ENCODE results near the gene TRIM45. TPM values are rescaled to one million over a fixed set of nuclear protein-coding genes. Genes with fewer than 3 reads are reported as not detected.
"Not testable (repeated sequence)": the region's sequence is repeated elsewhere in the genome, so short reads cannot be mapped to it uniquely, and the experiment has no call there.

Gene TRIM45
- total RNA-seq, 6 donors from 2014 or later: 0.30 to 7.3 (median 2.3) TPM

DNA sequence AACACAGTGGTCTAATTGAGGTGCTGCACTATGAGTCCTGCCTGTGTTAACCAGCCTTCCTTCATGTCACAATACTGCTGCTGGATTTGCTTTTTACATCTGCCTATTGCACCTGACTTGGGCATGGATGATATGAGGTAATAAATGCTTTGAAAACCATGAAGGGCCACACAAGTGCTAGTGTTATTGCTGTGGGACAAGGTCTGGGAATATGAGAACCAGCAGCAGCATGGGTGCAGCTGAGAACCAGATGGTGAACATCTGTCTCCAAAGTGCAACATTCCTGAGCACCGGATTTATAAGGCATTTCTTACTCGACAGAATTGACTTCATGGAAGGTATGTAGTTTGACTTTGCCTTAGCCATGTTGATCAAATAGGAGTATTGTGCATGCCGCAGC is 16.6 kb downstream of the TRIM45 start:
- TF ChIP-seq POLR2A (IDR thresholded peaks at IDR 0.05) (no peak), EP300 (IDR thresholded peaks at IDR 0.05) (no peak), POLR2AphosphoS5 (IDR thresholded peaks at IDR 0.05) (no peak)
- TF ChIP-seq, protein P1, sequence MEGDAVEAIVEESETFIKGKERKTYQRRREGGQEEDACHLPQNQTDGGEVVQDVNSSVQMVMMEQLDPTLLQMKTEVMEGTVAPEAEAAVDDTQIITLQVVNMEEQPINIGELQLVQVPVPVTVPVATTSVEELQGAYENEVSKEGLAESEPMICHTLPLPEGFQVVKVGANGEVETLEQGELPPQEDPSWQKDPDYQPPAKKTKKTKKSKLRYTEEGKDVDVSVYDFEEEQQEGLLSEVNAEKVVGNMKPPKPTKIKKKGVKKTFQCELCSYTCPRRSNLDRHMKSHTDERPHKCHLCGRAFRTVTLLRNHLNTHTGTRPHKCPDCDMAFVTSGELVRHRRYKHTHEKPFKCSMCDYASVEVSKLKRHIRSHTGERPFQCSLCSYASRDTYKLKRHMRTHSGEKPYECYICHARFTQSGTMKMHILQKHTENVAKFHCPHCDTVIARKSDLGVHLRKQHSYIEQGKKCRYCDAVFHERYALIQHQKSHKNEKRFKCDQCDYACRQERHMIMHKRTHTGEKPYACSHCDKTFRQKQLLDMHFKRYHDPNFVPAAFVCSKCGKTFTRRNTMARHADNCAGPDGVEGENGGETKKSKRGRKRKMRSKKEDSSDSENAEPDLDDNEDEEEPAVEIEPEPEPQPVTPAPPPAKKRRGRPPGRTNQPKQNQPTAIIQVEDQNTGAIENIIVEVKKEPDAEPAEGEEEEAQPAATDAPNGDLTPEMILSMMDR (IDR thresholded peaks at IDR 0.05): no peak
- Histone ChIP-seq H3K9me3 (no peaks in the 10 kb centered on the region), H3K27me3 (no peaks in the 10 kb centered on the region), H3K4me3 (no peak overlapping the region), H3K27ac (no peak overlapping the region), H3K4me1 (no peaks in the 10 kb centered on the region), H3K36me3 (peaks cover 0 to 16% (median 6%) of the 10 kb centered on the region in 4 donors)
- ATAC-seq (ENCODE audit: low FRiP score in 2 of 2): no peak
- DNase-seq: no peak
- 67 to 81% methylated on average over 1 to 3 of the region's 3 CpGs for WGBS, 2 donors

- H3K27me3 ChIP-seq; ATAC-seq (ENCODE audit: low FRiP score in 2 of 2): not testable (repeated sequence)
- WGBS, 2 donors: 95 to 98% methylated on average over 3 of the region's 3 CpGs
Observed at GRCh38 chr1:117101858-117102257, 19.7 kb downstream of the TRIM45 start.

GRCh38 chr1:117101334-117101733 is 20.2 kb downstream of the TRIM45 start:
- ATAC-seq (ENCODE audit: low FRiP score in 2 of 2) (no peak), DNase-seq (no peak)
- Histone ChIP-seq H3K4me1 (no peaks in the 10 kb centered on the region), H3K27ac (no peak overlapping the region), H3K27me3 (no peaks in the 10 kb centered on the region), H3K36me3 (peaks cover 0 to 38% (median 10%) of the 10 kb centered on the region in 4 donors), H3K9me3 (no peaks in the 10 kb centered on the region), H3K4me3 (no peak overlapping the region)
- TF ChIP-seq POLR2AphosphoS5 (IDR thresholded peaks at IDR 0.05): no peak
- WGBS, 2 donors: 95 to 97% methylated on average over 1 of the region's 1 CpG

More at GRCh38 chr1:117101858-117102257, 19.7 kb downstream of the TRIM45 start:
- DNase-seq, H3K9me3 ChIP-seq, H3K4me3 ChIP-seq, H3K4me1 ChIP-seq, H3K27ac ChIP-seq: not testable (repeated sequence)
- peaks cover 0 to 38% (median 10%) of the 10 kb centered on the region in 4 donors for H3K36me3 ChIP-seq

DNA sequence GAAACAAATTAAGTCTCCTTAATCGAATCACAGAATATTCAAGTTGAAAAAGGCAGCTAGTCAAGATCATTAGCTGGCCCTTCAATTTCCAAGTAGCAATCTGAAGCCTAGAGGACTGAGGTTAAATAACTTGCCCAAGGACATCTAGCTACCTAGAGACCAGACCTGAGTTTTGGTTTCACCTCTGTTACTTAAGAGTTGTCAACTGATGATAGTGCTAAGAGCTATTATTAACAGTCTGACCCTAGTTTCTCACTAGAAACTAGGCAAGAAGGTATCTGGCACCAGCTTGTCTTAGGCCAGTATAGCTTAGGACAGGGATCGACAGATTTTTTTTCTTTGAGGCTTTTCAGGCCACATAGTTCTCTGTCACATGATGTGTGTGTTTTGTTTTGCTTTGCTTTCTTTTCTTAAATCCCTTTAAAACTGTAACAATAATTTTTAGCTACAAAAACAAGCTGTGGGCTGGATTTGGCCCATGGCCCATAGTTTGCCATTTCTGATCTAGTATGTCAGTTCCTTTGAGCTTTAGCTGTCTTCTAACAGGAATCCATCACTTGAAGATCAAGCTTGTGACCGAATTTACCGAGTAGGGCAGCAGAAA is 23.2 kb downstream of the TRIM45 start:
- Histone ChIP-seq H3K9me3 (no peaks in the 10 kb centered on the region), H3K4me1 (no peaks in the 10 kb centered on the region), H3K27ac (no peak overlapping the region), H3K27me3 (no peaks in the 10 kb centered on the region), H3K4me3 (no peak overlapping the region), H3K36me3 (peaks cover 0 to 53% (median 10%) of the 10 kb centered on the region in 4 donors)
- DNase-seq (no peak), ATAC-seq (ENCODE audit: low FRiP score in 2 of 2) (no peak)
- TF ChIP-seq POLR2A (IDR thresholded peaks at IDR 0.05) (no peak), EP300 (IDR thresholded peaks at IDR 0.05) (no peak), POLR2AphosphoS5 (IDR thresholded peaks at IDR 0.05) (no peak)
- TF ChIP-seq, protein P1 (IDR thresholded peaks at IDR 0.05): no peak
- WGBS, 2 donors: 94 to 95% methylated on average over 4 of the region's 4 CpGs

- H3K27ac ChIP-seq: no peak overlapping the region
- no peak for DNase-seq
- no peaks in the 10 kb centered on the region for H3K9me3 ChIP-seq
- 87 to 89% methylated on average over 4 of the region's 4 CpGs for WGBS, 2 donors
- no peak overlapping the region for H3K4me3 ChIP-seq
- no peak for TF ChIP-seq EP300 (IDR thresholded peaks at IDR 0.05)
- TF ChIP-seq POLR2A (IDR thresholded peaks at IDR 0.05): no peak
- no peak for TF ChIP-seq POLR2AphosphoS5 (IDR thresholded peaks at IDR 0.05)
- TF ChIP-seq, protein P1 (IDR thresholded peaks at IDR 0.05): no peak
- H3K27me3 ChIP-seq: no peaks in the 10 kb centered on the region
- H3K36me3 ChIP-seq: peaks cover 0 to 58% (median 10%) of the 10 kb centered on the region in 4 donors
- no peak for ATAC-seq (ENCODE audit: low FRiP score in 2 of 2)
- no peaks in the 10 kb centered on the region for H3K4me1 ChIP-seq
Observed at GRCh38 chr1:117097443-117097842, 24.1 kb downstream of the TRIM45 start.

DNA sequence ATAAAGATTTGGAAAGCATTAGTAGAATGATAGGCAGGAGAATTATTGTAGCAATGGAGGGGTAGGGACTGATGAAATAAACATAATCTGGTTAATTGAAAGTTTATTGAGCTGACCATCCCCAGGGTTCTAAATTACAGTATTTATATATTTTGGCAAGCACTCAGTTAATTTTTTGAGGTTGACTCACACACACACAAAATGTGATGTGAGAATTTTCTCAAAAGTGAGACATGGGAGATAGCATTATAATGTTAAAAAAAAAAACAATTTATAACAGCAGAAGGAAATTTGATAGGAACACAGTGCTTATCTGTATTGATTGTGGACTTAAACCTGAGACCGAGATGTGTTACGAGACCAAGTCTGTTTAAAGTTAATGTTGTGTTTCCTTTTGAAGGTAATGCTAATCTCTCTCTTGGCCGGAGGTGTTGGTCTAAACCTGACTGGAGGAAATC is 24.6 kb downstream of the TRIM45 start:
- ATAC-seq (ENCODE audit: low FRiP score in 2 of 2): no peak
- Histone ChIP-seq H3K36me3 (peaks cover 0 to 58% (median 10%) of the 10 kb centered on the region in 4 donors), H3K4me3 (no peak overlapping the region), H3K4me1 (no peaks in the 10 kb centered on the region), H3K27me3 (no peaks in the 10 kb centered on the region), H3K27ac (no peak overlapping the region), H3K9me3 (no peaks in the 10 kb centered on the region)
- 94 to 96% methylated on average over 3 of the region's 3 CpGs for WGBS, 2 donors
- TF ChIP-seq POLR2A (IDR thresholded peaks at IDR 0.05) (no peak), POLR2AphosphoS5 (IDR thresholded peaks at IDR 0.05) (no peak), EP300 (IDR thresholded peaks at IDR 0.05) (no peak)
- TF ChIP-seq, protein P1 (IDR thresholded peaks at IDR 0.05): no peak
- DNase-seq: no peak

Measured in upper lobe of left lung (tissue), 6 donors.